K562 (cell line): Measurements from ENCODE around the gene LARP4B. TPM values are rescaled to one million over a fixed set of nuclear protein-coding genes. Genes with fewer than 3 reads are reported as not detected.

Experiments
- ATAC-seq: fragments of 200-7000 bp; cut with Tn5 transposase; 3 replicates; pipeline ENCODE4 v1.9.1; 2020; ENCODE audit warnings: moderate library complexity
- BruUV-seq: library from RNA; stranded (reverse); fragments of 400-500 nt; replicated peaks from 2 replicates; lab custom pipeline; 2021; lab: Mats Ljungman, UMichigan
- CTCF ChIA-PET: fragments of 300-600 bp; formaldehyde crosslinking; extraction: SDS; loops from one replicate; lab custom pipeline; 2021; ENCODE audit warnings: low intra/inter-chr PET ratio; lab: Yijun Ruan, JAX
- POLR2A ChIA-PET: fragments of 300-600, 350-650 bp; sonication (Branson Sonifier 250); formaldehyde crosslinking; extraction: SDS; loops from one replicate; lab custom pipeline; 2021; ENCODE audit warnings: antibody characterized with exemption, inconsistent platforms; lab: Yijun Ruan, JAX
- DNase-seq, 4 experiments: peaks; one replicate each; pipeline versions ENCODE4 v3.0.0 to v3.0.0-alpha.2; 2011 to 2018; ENCODE audit warnings: low spot score in 3 of 4, mixed read lengths in 3 of 4; ENCODE audit errors: extremely low read depth in 1 of 4
- FAIRE-seq: peaks from 2 replicates; lab custom pipeline; 2011; peaks lifted over from hg19 to GRCh38; lab: Jason Lieb, UNC
- H2AFZ ChIP-seq: 2 replicates; pipeline ENCODE4 v1.6.0; 2011; ENCODE audit warnings: low read depth, low read length, control low read depth, inconsistent platforms
- H3K27ac ChIP-seq: fragments of 200-600 bp; 3 replicates; pipeline ENCODE4 v1.8.0; 2011; ENCODE audit warnings: low read depth, mild to moderate bottlenecking, control low read depth, inconsistent platforms, low read length, moderate library complexity, mixed read lengths; ENCODE audit errors: extremely low read depth
- H3K27me3 ChIP-seq, 2 experiments: fragments of 300-600 bp in 1 of 2; 2 replicates in 1 of 2; 3 replicates in 1 of 2; pipeline versions ENCODE4 v1.6.0 to v1.8.0; 2011; ENCODE audit warnings: inconsistent platforms in 2 of 2, low read length in 2 of 2, mild to moderate bottlenecking in 1 of 2, mixed read lengths in 1 of 2, moderate library complexity in 1 of 2; ENCODE audit not compliant: control insufficient read depth in 2 of 2, insufficient read depth in 2 of 2
- H3K36me3 ChIP-seq: fragments of 300-600 bp; 3 replicates; pipeline ENCODE4 v1.8.0; 2011; ENCODE audit warnings: mild to moderate bottlenecking, low read length, inconsistent platforms; ENCODE audit not compliant: control insufficient read depth, insufficient read depth
- H3K4me1 ChIP-seq, 2 experiments: fragments of 200-600 bp in 1 of 2; replicated peaks in 1 of 2; 2 replicates in 1 of 2; 3 replicates in 1 of 2; pipeline versions ENCODE4 v1.5.1 to v1.8.0; 2011; ENCODE audit warnings: inconsistent platforms in 2 of 2, low read length in 2 of 2, mild to moderate bottlenecking in 1 of 2, mixed read lengths in 1 of 2, moderate library complexity in 1 of 2; ENCODE audit not compliant: control insufficient read depth in 2 of 2, insufficient read depth in 2 of 2
- H3K4me2 ChIP-seq: 2 replicates; pipeline ENCODE4 v1.6.1; 2011; ENCODE audit warnings: low read length, control low read depth, inconsistent platforms, mixed read lengths; ENCODE audit not compliant: insufficient read depth
- H3K4me3 ChIP-seq: fragments of 200-600 bp; sonication (generic), shearing (Covaris generic); 2 replicates; pipeline ENCODE4 v1.5.1; 2016; ENCODE audit warnings: control low read depth, inconsistent platforms
- H3K79me2 ChIP-seq: fragments of 200-600 bp; 3 replicates; pipeline ENCODE4 v1.8.0; 2011; ENCODE audit warnings: low read length, inconsistent platforms; ENCODE audit not compliant: control insufficient read depth, insufficient read depth
- H3K9ac ChIP-seq, 2 experiments: 2 replicates each; pipeline versions ENCODE4 v1.6.0 to v1.6.1; 2011; ENCODE audit warnings: low read depth in 2 of 2, low read length in 2 of 2, control low read depth in 1 of 2, inconsistent platforms in 1 of 2, mild to moderate bottlenecking in 1 of 2, mixed read lengths in 1 of 2; ENCODE audit not compliant: insufficient read depth in 1 of 2
- H3K9me1 ChIP-seq: one replicate; pipeline ENCODE4 v1.6.0; 2011; ENCODE audit warnings: inconsistent platforms, mild to moderate bottlenecking, low read length, moderate library complexity; ENCODE audit not compliant: control insufficient read depth, insufficient read depth
- H3K9me3 ChIP-seq: replicated peaks from 2 replicates; pipeline ENCODE4 v1.5.1; 2011; ENCODE audit warnings: low read depth, low read length, inconsistent platforms; ENCODE audit not compliant: control insufficient read depth, insufficient read depth
- H4K20me1 ChIP-seq: replicated peaks from 2 replicates; pipeline ENCODE4 v1.6.1; 2011; ENCODE audit warnings: low read length, inconsistent platforms, mixed read lengths; ENCODE audit not compliant: control insufficient read depth, insufficient read depth
- POLR2A ChIP-seq: fragments of 450-650 bp; conservative IDR thresholded peaks from 2 replicates; pipeline ENCODE4 v1.6.1; 2016
- POLR2G ChIP-seq: fragments of 200-400 bp; formaldehyde crosslinking; IDR thresholded peaks from 2 replicates; pipeline ENCODE4 v1.6.1; 2017; ENCODE audit warnings: low read depth, mild to moderate bottlenecking, antibody characterized with exemption, low read length, moderate library complexity
- RBM22 ChIP-seq: fragments of 200-400 bp; formaldehyde crosslinking; IDR thresholded peaks from 2 replicates; pipeline ENCODE4 v1.6.1; 2018; ENCODE audit warnings: low read length, low read depth; ENCODE audit not compliant: poor library complexity, severe bottlenecking
- TCFL5 ChIP-seq: fragments of 250-450 bp; sonication (Bioruptor Pico); conservative IDR thresholded peaks from 2 replicates; pipeline ENCODE4 v1.6.1; 2021; ENCODE audit warnings: mild to moderate bottlenecking, moderate library complexity, matching md5 sums
- ZNF717 ChIP-seq: fragments of 250-450 bp; sonication (Bioruptor Pico); IDR thresholded peaks from 2 replicates; pipeline ENCODE4 v1.5.0; 2021
- WGBS: fragments of 100-300 bp; shearing (Covaris generic); methylation state at CpG from one replicate; pipeline ENCODE4 v1.1.6; 2016; ENCODE audit warnings: low coverage, mixed read lengths; ENCODE audit not compliant: insufficient coverage; ENCODE audit errors: missing lambda C conversion rate; 5-methylcytosine and 5-hydroxymethylcytosine counted together
- in situ Hi-C: fragments of 300-500 bp; cut with MboI; formaldehyde crosslinking; loops from 4 replicates; pipeline ENCODE4 v1.15.0; 2018; ENCODE audit warnings: inconsistent platforms, mixed read lengths
- intact Hi-C: fragments of 100-400 bp; cut with micrococcal nuclease; formaldehyde crosslinking; loops from 2 replicates; pipeline ENCODE4 v1.14.2; 2022
- polyA plus RNA-seq, 8 experiments: library from polyadenylated mRNA; depleted of rRNA in 4 of 8; stranded (reverse) in 5 of 8; unstranded in 3 of 8; fragments of >200 nt; fragmentation: Nextera tagmentation in 2 of 8; fragmentation: Illumina TruSeq in 1 of 8; extraction: Ambion mirVana in 2 of 8; extraction: Trizol in 1 of 8; gene quantifications; 2 replicates each; pipeline versions ENCODE4 v1.2.1 to v1.2.3, GENCODE V29; 2011 to 2014; ENCODE audit warnings: inconsistent platforms in 1 of 8, missing spikeins in 1 of 8
- total RNA-seq, 7 experiments: library from RNA; depleted of rRNA in 6 of 7; stranded (reverse); fragments of >200 nt in 6 of 7; fragmentation: Illumina TruSeq in 2 of 7; extraction: Trizol in 2 of 7; gene quantifications; 2 replicates each; pipeline versions ENCODE4 v1.2.1 to v1.2.3, GENCODE V29; 2011 to 2021; ENCODE audit warnings: low replicate concordance in 1 of 7
- TF ChIP-seq, protein P1 (sequence below): conservative IDR thresholded peaks from 2 replicates; pipeline ENCODE4 v1.6.1; 2011; ENCODE audit warnings: low read depth, mild to moderate bottlenecking, low read length; ENCODE audit not compliant: control insufficient read depth

LARP4B gene
- total and polyA plus RNA-seq, 9 of the 15 experiments (the other 6 are each of a cell fraction or from before 2014, with no cell fraction given) = 11.8 to 130 (median 42.6) TPM

DNA sequence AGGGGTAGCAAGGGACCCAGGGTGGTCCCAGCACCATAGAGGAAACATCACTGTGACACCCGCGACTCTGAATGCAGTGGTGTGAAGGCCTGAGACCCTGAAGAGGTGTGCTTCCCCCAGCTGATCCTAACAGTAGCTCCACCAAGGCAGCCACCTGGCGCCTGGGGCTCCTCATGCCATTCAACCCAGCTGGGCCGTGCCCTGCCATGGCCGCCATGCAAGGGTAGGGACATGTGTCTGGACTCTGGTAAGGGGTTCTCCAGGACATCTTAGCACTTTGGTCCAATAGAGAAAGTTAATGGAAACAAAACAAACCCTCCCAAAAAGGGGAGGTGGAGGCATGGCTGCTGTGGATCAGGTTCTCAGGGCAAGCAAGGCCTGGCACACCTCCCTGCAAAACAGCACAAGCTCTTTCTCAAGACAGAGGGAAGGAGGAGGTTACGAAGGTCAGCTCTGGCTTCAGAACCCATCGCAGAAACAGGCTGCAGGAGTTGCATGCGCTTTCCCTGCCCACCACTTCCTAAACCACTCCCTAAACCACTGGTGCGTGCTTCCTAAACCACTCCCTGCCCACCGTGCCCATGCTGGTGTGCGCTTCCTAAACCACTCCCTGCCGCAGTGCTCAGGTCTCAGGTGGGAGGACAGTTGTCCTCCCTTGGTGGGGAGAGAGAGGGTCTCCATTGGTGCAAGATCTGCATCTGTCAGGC, 108.7 kb downstream of the LARP4B start:
- Histone ChIP-seq H2AFZ (no peak overlapping the region), H4K20me1 (no peaks in the 10 kb centered on the region; the same call in 1 of the 2 replicates), H3K9me1 (no peaks in the 10 kb centered on the region), H3K27me3 (no peaks in the 10 kb centered on the region), H3K4me2 (no peak overlapping the region), H3K27ac (no peak overlapping the region), H3K9me3 (no peaks in the 10 kb centered on the region), H3K9ac (no peak overlapping the region), H3K4me1 (peaks cover 0 to 4% of the 10 kb centered on the region in 2 experiments; a peak in 1 of 5 replicates), H3K36me3 (peaks cover 94% of the 10 kb centered on the region), H3K79me2 (no peaks in the 10 kb centered on the region), H3K4me3 (no peak overlapping the region)
- in situ Hi-C loops (no loop called here), intact Hi-C loops (no loop called here)
- ChIA-PET POLR2A (interaction anchor here (0.9 to 1.6 kb wide), 2 partner anchors 8 to 21 kb away, joined by 3 read pairs; no protein-coding TSS in a partner anchor), CTCF (no interaction called here)
- FAIRE-seq = no peak
- no peak for DNase-seq
- WGBS = 96% methylated on average over 11 of the region's 12 CpGs
- no TSS peak for BruUV-seq
- no peak for TF ChIP-seq ZNF717 (CRISPR knock-in tag)
- 0 out of 2 replicates have a peak, but pooled peaks have one; percentile 5 for TF ChIP-seq POLR2G
- ATAC-seq = no peak

DNA sequence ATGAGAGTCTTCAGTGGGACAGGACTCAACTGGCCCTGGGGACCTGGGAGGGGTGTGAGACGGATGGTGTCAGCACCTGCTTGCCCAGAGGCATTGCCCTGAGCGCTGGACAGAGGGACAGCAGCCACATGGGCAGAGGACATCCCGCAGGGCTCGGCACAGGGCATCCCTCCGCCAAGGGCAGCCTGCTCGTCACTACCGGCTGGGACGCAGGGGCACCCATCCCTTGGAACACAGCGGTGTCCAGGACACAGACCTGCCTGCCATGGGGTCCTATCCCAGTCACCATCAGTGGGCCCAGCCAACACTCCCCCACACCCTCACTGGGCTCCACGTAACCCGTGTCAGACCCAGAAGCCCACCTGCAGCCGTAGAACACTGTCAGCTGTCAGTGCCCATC, 109.3 kb downstream of the LARP4B start:
- intact Hi-C loops (no loop called here), in situ Hi-C loops (no loop called here)
- no peak overlapping the region for H3K4me2 ChIP-seq
- H3K27ac ChIP-seq = no peak overlapping the region
- no peak overlapping the region for H3K9ac ChIP-seq
- over 99% methylated on average over 12 of the region's 12 CpGs for WGBS
- no peak overlapping the region for H2AFZ ChIP-seq
- no peaks in the 10 kb centered on the region for H3K9me3 ChIP-seq
- H3K4me3 ChIP-seq = no peak overlapping the region
- no peaks in the 10 kb centered on the region for H3K79me2 ChIP-seq
- peaks cover 0 to 4% of the 10 kb centered on the region in 2 experiments; a peak in 1 of 5 replicates for H3K4me1 ChIP-seq
- POLR2A ChIA-PET = interaction anchor here (0.9 to 1.6 kb wide), 2 partner anchors 9 to 22 kb away, joined by 3 read pairs; no protein-coding TSS in a partner anchor
- CTCF ChIA-PET = no interaction called here
- ATAC-seq (no peak), DNase-seq (no peak), FAIRE-seq (no peak)
- no peaks in the 10 kb centered on the region for H3K9me1 ChIP-seq
- H3K27me3 ChIP-seq = no peaks in the 10 kb centered on the region
- TF ChIP-seq RBM22 = peak; percentile 94
- TF ChIP-seq TCFL5 (CRISPR knock-in tag) = no peak
- TF ChIP-seq POLR2A = no peak
- TF ChIP-seq, protein P1, sequence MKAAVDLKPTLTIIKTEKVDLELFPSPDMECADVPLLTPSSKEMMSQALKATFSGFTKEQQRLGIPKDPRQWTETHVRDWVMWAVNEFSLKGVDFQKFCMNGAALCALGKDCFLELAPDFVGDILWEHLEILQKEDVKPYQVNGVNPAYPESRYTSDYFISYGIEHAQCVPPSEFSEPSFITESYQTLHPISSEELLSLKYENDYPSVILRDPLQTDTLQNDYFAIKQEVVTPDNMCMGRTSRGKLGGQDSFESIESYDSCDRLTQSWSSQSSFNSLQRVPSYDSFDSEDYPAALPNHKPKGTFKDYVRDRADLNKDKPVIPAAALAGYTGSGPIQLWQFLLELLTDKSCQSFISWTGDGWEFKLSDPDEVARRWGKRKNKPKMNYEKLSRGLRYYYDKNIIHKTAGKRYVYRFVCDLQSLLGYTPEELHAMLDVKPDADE = no peak
- TF ChIP-seq POLR2G = peak; percentile 64
- TF ChIP-seq, all 486 proteins: peak for 2
- Histone ChIP-seq H4K20me1 (no peaks in the 10 kb centered on the region; the same call in 1 of the 2 replicates), H3K36me3 (peaks cover 95% of the 10 kb centered on the region)
- BruUV-seq = no TSS peak
